ENCODE measurements around the gene IVD. TPM values are rescaled to one million over a fixed set of nuclear protein-coding genes. Genes with fewer than 3 reads are reported as not detected.

IVD gene
- total and polyA plus RNA-seq, 2 of the 8 experiments (the other 6 are each of a cell fraction or from before 2014, with no cell fraction given), result 55.2 to 78.8 TPM

DNA sequence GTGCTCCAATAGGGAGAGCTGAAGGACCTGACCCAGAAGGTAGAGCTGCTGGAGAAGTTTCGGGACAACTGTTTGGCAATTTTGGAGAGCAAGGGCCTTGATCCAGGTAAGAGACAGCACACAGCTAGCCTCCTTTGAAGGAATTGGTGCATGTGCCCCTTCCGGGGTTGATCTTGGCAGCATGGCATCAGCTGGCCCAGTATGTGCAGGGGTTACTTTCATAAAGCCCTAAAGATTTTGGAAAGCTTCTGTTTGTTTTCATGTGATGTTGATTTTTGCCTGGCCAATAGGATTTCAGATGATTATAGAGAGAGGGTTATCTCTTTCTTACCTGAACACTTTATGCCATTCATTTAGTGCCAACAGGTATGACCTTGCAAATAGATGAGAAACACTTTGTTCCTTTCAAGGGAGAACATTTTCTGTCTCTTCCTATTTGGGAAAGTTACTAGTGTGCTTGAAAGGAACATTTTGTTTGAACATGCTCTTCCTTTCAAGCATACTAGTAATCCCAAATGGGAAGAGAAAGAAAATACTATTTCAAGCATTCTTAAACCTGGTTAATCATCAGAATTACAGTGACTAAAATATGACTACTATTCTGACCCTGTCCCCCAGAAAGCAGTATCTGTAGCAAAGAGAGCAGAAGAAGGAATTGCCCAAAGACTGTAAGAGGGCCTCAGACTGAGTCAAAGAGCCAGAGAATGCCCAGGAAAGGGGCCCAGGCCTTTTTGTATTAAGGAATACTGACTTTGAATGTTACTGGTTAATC, 15.6 kb upstream of the IVD start (continued):
- no peak for TF ChIP-seq CHD1 (IDR thresholded peaks at IDR 0.05; ENCODE audit: low read depth, low read length)
- TF ChIP-seq GTF2F1 (IDR thresholded peaks at IDR 0.05; ENCODE audit: borderline replicate concordance, low read depth, low read length), result no peak
- no peak for TF ChIP-seq ATF2 (IDR thresholded peaks at IDR 0.05; ENCODE audit: low read length)
- no peak for TF ChIP-seq RAD21 (IDR thresholded peaks at IDR 0.05 in 1 of 2, conservative IDR thresholded peaks at IDR 0.05 in 1 of 2; ENCODE audit: low read depth in 2 of 2, low read length in 2 of 2)
- TF ChIP-seq RBBP5 (IDR thresholded peaks at IDR 0.05; ENCODE audit: borderline replicate concordance, low read depth, low read length), result no peak
- TF ChIP-seq RNF2 (IDR thresholded peaks at IDR 0.05; ENCODE audit: borderline replicate concordance, low read depth, low read length, missing control alignments, poor library complexity, severe bottlenecking), result no peak
- TF ChIP-seq SIRT6 (IDR thresholded peaks at IDR 0.05; ENCODE audit: low read length), result no peak
- no peak for TF ChIP-seq JUN (IDR thresholded peaks at IDR 0.05; ENCODE audit: low read depth, low read length)
- TF ChIP-seq SAP30 (IDR thresholded peaks at IDR 0.05; ENCODE audit: insufficient read depth, insufficient replicate concordance, low read length), result no peak
- TF ChIP-seq E2F6 (IDR thresholded peaks at IDR 0.05), result no peak
- TF ChIP-seq SUZ12 (IDR thresholded peaks at IDR 0.05; ENCODE audit: low read length), result no peak
- no peak for TF ChIP-seq ZNF274 (IDR thresholded peaks at IDR 0.05; ENCODE audit: borderline replicate concordance, extremely low read depth, low read length)
